Progenitor cell of endocrine pancreas (in vitro differentiated cells): ENCODE results near the gene ERC1. TPM values are rescaled to one million over a fixed set of nuclear protein-coding genes. Genes with fewer than 3 reads are reported as not detected.

Experiments
- DNase-seq: peaks from one replicate; pipeline ENCODE4 v3.0.0; 2021; ENCODE audit warnings: low spot score; ENCODE audit not compliant: unreplicated experiment
- H3K27ac Mint-ChIP-seq: 2 replicates; pipeline ENCODE4 v1.8.0; 2021; ENCODE audit warnings: mild to moderate bottlenecking, moderate library complexity, mixed read lengths
- H3K27me3 Mint-ChIP-seq: 2 replicates; pipeline ENCODE4 v1.8.0; 2021; ENCODE audit warnings: mixed read lengths
- H3K36me3 Mint-ChIP-seq: 2 replicates; pipeline ENCODE4 v1.8.0; 2022; ENCODE audit warnings: mixed read lengths; ENCODE audit not compliant: insufficient read depth
- H3K4me1 Mint-ChIP-seq: 2 replicates; pipeline ENCODE4 v1.8.0; 2021; ENCODE audit warnings: low read depth, mixed read lengths
- H3K4me3 Mint-ChIP-seq: 2 replicates; pipeline ENCODE4 v1.8.0; 2021; ENCODE audit warnings: low read depth, mild to moderate bottlenecking, moderate library complexity, mixed read lengths
- H3K9me3 Mint-ChIP-seq: 2 replicates; pipeline ENCODE4 v1.8.0; 2021; ENCODE audit warnings: low read depth, mixed read lengths
- total RNA-seq: library from RNA; stranded (reverse); gene quantifications from 2 replicates; pipeline ENCODE4 v1.2.1, GENCODE V29; 2021
- TF ChIP-seq, protein P1 (sequence below): fragments of 200-600 bp; sonication (generic); IDR thresholded peaks from one replicate; pipeline ENCODE4 v1.5.0; 2021; ENCODE audit warnings: antibody characterized with exemption, mild to moderate bottlenecking; ENCODE audit not compliant: unreplicated experiment

Gene ERC1
- total RNA-seq, 1 donor from 2014 or later = 146 TPM

DNA sequence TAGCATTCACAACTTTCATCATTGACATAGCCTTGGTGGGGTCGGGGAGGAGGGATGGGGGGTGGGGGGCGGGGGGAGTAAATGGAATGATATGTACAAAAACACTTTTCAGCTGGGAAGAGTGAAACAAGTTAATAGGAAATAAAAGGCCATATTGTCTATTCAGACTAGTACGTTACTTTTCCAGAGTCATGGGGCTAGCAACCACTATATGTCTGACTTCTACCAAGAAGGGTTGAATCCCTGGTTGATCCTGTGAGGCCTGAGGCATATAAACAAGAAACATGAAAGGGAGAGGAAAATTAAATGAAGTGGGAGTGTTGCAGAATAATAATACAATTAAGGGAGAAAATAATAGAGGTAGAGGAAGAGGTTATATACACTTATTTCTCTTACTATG is 225.5 kb downstream of the ERC1 start:
- H3K4me1 Mint-ChIP-seq = peaks cover 4% of the 10 kb centered on the region
- H3K27me3 Mint-ChIP-seq = no peaks in the 10 kb centered on the region
- H3K9me3 Mint-ChIP-seq = no peaks in the 10 kb centered on the region
- no peaks in the 10 kb centered on the region for H3K36me3 Mint-ChIP-seq
- no peak overlapping the region for H3K27ac Mint-ChIP-seq
- DNase-seq = no peak
- TF ChIP-seq, protein P1, sequence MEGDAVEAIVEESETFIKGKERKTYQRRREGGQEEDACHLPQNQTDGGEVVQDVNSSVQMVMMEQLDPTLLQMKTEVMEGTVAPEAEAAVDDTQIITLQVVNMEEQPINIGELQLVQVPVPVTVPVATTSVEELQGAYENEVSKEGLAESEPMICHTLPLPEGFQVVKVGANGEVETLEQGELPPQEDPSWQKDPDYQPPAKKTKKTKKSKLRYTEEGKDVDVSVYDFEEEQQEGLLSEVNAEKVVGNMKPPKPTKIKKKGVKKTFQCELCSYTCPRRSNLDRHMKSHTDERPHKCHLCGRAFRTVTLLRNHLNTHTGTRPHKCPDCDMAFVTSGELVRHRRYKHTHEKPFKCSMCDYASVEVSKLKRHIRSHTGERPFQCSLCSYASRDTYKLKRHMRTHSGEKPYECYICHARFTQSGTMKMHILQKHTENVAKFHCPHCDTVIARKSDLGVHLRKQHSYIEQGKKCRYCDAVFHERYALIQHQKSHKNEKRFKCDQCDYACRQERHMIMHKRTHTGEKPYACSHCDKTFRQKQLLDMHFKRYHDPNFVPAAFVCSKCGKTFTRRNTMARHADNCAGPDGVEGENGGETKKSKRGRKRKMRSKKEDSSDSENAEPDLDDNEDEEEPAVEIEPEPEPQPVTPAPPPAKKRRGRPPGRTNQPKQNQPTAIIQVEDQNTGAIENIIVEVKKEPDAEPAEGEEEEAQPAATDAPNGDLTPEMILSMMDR = no peak
- no peak overlapping the region for H3K4me3 Mint-ChIP-seq

DNA sequence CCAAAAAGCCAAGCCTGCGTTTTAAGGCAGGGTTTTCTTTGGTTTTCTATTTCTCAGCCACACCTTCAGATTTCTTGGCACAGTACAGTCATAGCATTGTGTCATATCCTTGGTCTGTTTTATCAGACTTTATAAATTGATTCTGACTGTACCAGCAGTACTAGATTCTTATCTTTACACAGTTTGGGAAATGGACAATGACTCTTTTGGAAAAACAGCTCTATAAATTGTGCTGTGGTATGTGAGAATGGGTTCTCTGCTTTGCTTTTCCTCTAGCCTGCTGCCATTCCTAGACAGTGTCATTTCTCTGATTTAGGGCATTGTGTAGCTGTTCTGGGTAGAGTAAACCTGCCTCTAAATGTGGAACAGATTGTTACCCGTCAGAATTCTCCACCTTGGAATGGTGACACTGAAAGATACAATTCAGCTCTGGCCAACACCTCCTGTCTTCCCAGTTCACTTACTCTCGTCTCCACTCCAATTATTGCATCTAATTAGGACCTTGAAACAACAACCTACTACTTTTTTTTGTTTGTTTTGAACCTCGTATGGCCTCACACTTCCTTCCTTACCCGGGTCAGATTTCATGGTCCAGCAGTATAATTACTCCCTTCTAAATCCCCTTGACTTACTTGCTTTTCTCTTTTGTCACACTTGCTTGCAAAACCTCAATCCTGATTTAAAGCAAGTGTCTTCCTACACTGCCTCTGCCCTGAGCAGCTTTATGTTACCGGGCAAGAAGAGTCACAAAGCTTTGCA is 226.3 kb downstream of the ERC1 start:
- Mint-ChIP-seq H3K36me3 (no peaks in the 10 kb centered on the region), H3K9me3 (no peaks in the 10 kb centered on the region), H3K4me1 (peaks cover under 1% of the 10 kb centered on the region), H3K27me3 (no peaks in the 10 kb centered on the region), H3K27ac (no peak overlapping the region), H3K4me3 (no peak overlapping the region)
- TF ChIP-seq, protein P1 = no peak
- no peak for DNase-seq

DNA sequence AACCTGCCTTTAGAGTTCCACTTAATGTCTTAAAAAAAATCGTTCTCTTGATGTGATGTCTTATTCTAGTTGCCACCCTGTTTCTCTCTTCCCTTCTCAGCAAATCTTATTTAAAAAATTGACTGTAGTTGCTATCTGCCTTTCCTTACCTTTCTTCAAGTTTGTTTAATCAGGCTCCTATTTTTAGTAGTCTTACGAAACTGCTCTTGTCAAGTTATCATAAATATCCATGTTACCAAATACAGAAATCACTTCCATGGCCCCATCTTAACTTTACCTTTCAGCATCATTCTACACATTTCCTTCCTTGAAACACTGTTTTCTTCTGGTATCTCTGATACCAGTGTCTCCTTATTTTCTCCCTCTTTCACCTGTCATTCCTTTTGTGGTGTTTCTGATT is 227.3 kb downstream of the ERC1 start:
- Mint-ChIP-seq H3K27me3 (no peaks in the 10 kb centered on the region), H3K36me3 (no peaks in the 10 kb centered on the region), H3K4me1 (no peaks in the 10 kb centered on the region), H3K9me3 (no peaks in the 10 kb centered on the region), H3K27ac (no peak overlapping the region), H3K4me3 (no peak overlapping the region)
- TF ChIP-seq, protein P1 = no peak
- DNase-seq = no peak

DNA sequence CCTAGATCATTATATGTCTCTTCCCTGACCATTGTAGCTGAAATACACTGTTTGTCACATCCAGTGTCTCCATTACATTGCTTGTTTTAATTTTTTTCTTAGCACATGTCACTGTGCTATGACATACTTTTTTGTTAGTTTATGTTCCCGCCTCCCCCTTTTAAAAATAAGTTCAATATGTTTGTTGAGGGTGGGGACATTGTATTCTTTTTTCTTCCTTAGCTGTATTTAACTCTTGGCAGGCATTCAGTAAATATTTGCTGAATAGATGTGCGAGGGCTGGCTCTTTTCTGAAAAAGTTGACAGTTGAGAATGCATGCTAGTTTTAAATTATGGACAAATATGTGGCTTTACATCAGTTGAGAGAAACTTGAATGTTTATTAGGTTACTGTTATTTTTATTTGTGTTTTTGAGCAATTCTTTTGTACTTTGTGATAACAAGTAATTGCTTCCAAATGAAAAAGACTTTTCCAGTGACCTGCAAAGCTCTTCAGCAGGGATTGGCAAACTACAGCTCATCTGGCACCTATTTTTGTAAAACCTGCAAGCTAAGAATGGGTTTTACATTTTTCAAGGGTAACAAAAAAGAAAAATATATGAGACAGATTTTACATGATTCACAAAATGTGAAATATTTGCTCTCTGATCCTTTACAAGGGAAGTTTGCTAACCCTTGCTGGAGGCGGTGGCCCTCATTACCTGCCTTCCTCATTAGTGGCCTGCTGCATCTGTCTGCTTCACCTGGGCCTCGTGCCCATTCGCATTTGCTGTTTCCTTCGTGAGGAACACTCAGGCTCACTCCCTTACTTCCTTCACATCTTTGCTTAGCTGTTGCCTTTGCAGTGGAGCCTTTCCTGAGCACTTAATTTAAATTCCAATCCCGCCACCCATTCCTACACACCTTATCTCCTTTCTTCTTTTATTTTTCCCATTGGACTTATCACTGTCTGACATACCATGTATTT is 229.4 kb downstream of the ERC1 start:
- H3K27me3 Mint-ChIP-seq = no peaks in the 10 kb centered on the region
- no peaks in the 10 kb centered on the region for H3K9me3 Mint-ChIP-seq
- TF ChIP-seq, protein P1 = no peak
- H3K27ac Mint-ChIP-seq = no peak overlapping the region
- DNase-seq = no peak
- H3K36me3 Mint-ChIP-seq = no peaks in the 10 kb centered on the region
- no peak overlapping the region for H3K4me3 Mint-ChIP-seq
- no peaks in the 10 kb centered on the region for H3K4me1 Mint-ChIP-seq

DNA sequence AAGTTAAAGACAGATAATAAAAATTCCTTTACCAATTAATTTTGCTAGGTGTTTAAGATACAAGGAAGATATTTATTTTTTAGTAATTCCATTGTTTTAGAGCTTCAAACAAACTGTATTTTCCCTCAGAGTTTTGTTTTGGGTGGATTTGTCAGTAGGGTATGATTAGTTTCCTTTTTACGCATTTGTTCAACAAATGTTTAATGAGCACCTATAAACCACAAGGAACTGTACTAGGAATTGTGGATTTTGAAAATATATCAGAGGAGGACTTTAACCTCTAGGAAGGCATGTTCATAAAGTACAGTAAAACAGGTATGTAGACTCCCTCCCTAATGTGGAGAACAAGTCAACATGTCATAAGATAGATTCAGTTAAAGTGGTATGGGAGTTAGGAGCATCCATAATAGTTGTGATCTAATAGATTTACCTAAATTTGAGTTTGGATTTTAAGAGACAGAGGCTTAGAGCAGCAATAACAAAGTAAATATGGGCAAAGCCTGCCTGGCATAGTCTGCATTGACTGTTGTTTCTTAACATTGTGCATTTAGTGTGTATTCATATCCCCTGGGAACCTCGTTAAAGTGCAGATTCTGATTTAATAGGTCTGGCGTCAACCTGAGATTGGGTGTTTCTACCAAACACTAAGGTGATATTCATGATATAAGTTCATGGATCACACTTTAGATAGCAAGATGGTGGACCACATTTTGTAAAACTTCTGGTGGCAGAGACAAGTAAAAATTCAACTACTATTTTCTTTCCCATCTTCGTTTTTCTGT is 232.0 kb downstream of the ERC1 start:
- Mint-ChIP-seq H3K36me3 (peaks cover 6% of the 10 kb centered on the region), H3K27me3 (no peaks in the 10 kb centered on the region), H3K4me3 (no peak overlapping the region), H3K4me1 (no peaks in the 10 kb centered on the region), H3K27ac (no peak overlapping the region), H3K9me3 (no peaks in the 10 kb centered on the region)
- DNase-seq = no peak
- TF ChIP-seq, protein P1 = no peak
